Measurements from ENCODE around the gene TMPRSS2. TPM values are rescaled to one million over a fixed set of nuclear protein-coding genes. Genes with fewer than 3 reads are reported as not detected.

TMPRSS2 gene
- total RNA-seq, 1 experiment from 2014 or later, result 1.1 TPM

DNA sequence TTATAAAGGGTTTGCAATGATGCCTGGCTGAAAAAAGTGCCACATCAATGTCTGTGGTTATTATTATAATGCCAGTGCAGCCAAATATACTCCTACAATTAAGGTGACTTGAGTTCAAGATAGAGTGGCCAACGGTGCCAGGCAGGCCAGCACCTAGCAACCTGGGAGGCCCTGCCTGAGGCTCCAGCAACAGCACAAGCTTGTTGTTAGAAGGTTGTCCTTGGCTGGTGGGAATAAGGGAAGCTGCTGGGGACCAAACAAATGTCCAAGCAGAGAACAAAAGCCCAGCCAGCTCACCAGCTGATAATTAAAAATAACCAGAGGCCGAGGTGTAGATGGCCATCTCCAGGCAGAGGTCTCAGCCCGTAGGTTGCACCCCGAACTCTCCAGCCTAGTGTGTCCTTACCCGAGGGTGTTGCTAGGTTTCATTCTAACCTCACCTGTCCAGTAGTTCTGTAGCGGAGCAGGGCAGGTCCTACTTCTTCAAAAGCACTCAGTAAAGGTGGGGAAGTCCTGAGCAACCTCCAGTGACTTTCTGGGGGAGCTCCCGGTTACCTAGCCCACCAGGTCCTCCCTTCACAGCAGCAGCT, 1.9 kb downstream of the TMPRSS2 start:
- Histone ChIP-seq H3K4me2 (ENCODE audit: low read length) (no peak overlapping the region), H3K36me3 (ENCODE audit: control insufficient read depth in 1 of 2, insufficient read depth in 2 of 2, low read length in 2 of 2) (no peaks in the 10 kb centered on the region), H3K9ac (ENCODE audit: low read length) (no peak overlapping the region), H3K27ac (ENCODE audit: low read depth, low read length) (no peak overlapping the region), H3K9me2 (ENCODE audit: insufficient read depth) (no peaks in the 10 kb centered on the region), H3K79me2 (ENCODE audit: insufficient read depth, low read length) (no peaks in the 10 kb centered on the region), H3K4me1 (ENCODE audit: control insufficient read depth in 1 of 2, insufficient read depth in 2 of 2, low read length in 2 of 2) (no peaks in the 10 kb centered on the region), H2AFZ (ENCODE audit: low read depth, low read length, poor library complexity, severe bottlenecking) (no peak overlapping the region), H3K27me3 (ENCODE audit: insufficient read depth, low read length) (peaks cover 6% of the 10 kb centered on the region), H3K9me3 (ENCODE audit: control insufficient read depth in 1 of 2, insufficient read depth in 1 of 2, low read depth in 1 of 2, low read length in 2 of 2) (no peaks in the 10 kb centered on the region), H3K4me3 (replicated peaks in 1 of 2; ENCODE audit: low read depth in 1 of 2, low read length in 2 of 2) (no peak overlapping the region), H4K20me1 (ENCODE audit: insufficient read depth) (no peaks in the 10 kb centered on the region)
- intact Hi-C loops (cut with micrococcal nuclease), result no loop called here
- TF ChIP-seq YY1 (IDR thresholded peaks at IDR 0.05; ENCODE audit: extremely low read depth, insufficient replicate concordance, low read depth, low read length), result no peak
- TF ChIP-seq ZFX (IDR thresholded peaks at IDR 0.05), result no peak
- TF ChIP-seq POLR2AphosphoS5 (IDR thresholded peaks at IDR 0.05; ENCODE audit: low read depth, low read length), result no peak
- TF ChIP-seq SP1 (IDR thresholded peaks at IDR 0.05; ENCODE audit: low read depth), result no peak
- TF ChIP-seq ZBTB33 (IDR thresholded peaks at IDR 0.05; ENCODE audit: extremely low read depth, insufficient replicate concordance, low read length), result no peak
- TF ChIP-seq RAD21 (IDR thresholded peaks at IDR 0.05; ENCODE audit: low read depth), result no peak
- TF ChIP-seq CBX3 (IDR thresholded peaks at IDR 0.05; ENCODE audit: low read depth), result no peak
- TF ChIP-seq, protein P1, sequence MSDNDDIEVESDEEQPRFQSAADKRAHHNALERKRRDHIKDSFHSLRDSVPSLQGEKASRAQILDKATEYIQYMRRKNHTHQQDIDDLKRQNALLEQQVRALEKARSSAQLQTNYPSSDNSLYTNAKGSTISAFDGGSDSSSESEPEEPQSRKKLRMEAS (IDR thresholded peaks at IDR 0.05), result no peak
- TF ChIP-seq, protein P2, sequence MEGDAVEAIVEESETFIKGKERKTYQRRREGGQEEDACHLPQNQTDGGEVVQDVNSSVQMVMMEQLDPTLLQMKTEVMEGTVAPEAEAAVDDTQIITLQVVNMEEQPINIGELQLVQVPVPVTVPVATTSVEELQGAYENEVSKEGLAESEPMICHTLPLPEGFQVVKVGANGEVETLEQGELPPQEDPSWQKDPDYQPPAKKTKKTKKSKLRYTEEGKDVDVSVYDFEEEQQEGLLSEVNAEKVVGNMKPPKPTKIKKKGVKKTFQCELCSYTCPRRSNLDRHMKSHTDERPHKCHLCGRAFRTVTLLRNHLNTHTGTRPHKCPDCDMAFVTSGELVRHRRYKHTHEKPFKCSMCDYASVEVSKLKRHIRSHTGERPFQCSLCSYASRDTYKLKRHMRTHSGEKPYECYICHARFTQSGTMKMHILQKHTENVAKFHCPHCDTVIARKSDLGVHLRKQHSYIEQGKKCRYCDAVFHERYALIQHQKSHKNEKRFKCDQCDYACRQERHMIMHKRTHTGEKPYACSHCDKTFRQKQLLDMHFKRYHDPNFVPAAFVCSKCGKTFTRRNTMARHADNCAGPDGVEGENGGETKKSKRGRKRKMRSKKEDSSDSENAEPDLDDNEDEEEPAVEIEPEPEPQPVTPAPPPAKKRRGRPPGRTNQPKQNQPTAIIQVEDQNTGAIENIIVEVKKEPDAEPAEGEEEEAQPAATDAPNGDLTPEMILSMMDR (IDR thresholded peaks at IDR 0.05 in 2 of 3, conservative IDR thresholded peaks at IDR 0.05 in 1 of 3; ENCODE audit: borderline replicate concordance in 1 of 3, insufficient read depth in 1 of 3, low read depth in 2 of 3, low read length in 2 of 3), result no peak
- no peak for TF ChIP-seq TCF7L2 (IDR thresholded peaks at IDR 0.05; ENCODE audit: borderline replicate concordance, extremely low read depth, insufficient read depth, insufficient read length)
- TF ChIP-seq CEBPB (IDR thresholded peaks at IDR 0.05; ENCODE audit: low read depth), result no peak
- TF ChIP-seq SIN3A (IDR thresholded peaks at IDR 0.05; ENCODE audit: low read depth), result no peak
- no peak for TF ChIP-seq ZNF274 (IDR thresholded peaks at IDR 0.05; ENCODE audit: low read depth, low read length)
- TF ChIP-seq ELF1 (IDR thresholded peaks at IDR 0.05; ENCODE audit: borderline replicate concordance, low read depth), result no peak
- ChIA-PET POLR2A (no interaction called here), CTCF (no interaction called here), RAD21 (ENCODE audit: low non-redundant PET in 1 of 2, low total read pairs in 2 of 2, uncharacterized antibody in 2 of 2, unreplicated experiment in 2 of 2) (no interaction called here)
- ATAC-seq, result no peak
- BruUV-seq (replicated peaks), result no TSS peak
- DNase-seq (ENCODE audit: low read depth, low spot score), result no peak

Measured in HCT116 (cell line).